ENCODE results near the gene MTM1. TPM values are rescaled to one million over a fixed set of nuclear protein-coding genes. Genes with fewer than 3 reads are reported as not detected.

MTM1 gene
- total RNA-seq, 1 donor from 2014 or later: 8.8 TPM

GRCh38 chrX:150582338-150582948 lies 14.0 kb downstream of the MTM1 start:
- DNase-seq (ENCODE audit: missing footprints) (no peak), ATAC-seq (no peak)
- intact Hi-C loops (cut with DNase I): no loop called here

DNA sequence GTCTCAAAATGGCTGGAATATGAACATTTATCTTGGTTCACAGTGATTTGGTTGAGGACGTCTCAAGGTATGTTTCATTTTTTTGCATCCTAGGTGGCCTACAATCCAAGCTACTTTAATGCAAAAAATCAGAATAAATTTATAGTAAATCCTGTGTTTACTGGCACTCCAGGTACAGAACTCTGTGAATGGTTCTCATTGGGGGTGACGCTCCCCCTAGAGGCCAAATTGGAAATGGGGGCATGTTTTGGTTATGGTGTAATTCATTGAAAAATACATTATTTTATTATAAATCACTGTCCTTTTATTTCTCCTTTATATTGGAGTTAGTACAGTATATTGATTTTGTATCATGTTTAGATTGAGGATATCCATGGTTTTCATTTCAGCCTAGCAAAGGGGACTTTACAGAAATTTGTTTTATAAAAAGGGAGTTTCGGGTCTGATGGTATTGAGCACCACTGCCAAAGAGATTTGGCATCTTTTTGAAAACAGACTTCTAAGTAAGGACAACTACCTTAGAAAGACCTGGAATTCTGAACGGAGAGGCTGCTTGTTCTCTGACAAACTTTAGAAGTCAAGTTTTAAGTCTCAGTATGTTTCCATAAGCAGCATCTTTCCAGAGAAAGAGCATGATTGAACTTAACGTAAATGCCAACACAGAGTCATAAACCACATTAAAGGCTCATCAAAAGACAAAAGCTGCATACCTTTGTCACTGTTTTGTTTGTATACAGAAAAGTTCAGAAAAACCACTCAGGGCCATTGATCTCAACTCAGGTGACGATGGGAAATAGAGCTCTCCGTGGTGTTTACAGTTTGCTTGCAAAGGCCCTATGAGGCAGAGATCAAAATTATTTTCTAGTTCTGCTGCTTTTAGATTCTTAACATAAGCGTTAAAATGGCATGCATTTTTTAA lies 19.4 kb downstream of the MTM1 start:
- intact Hi-C loops (cut with DNase I): loop anchor here (5.0 kb wide), 1 partner anchor 626 kb away; no protein-coding TSS in a partner anchor
- ATAC-seq (no peak), DNase-seq (ENCODE audit: missing footprints) (no peak)

DNA sequence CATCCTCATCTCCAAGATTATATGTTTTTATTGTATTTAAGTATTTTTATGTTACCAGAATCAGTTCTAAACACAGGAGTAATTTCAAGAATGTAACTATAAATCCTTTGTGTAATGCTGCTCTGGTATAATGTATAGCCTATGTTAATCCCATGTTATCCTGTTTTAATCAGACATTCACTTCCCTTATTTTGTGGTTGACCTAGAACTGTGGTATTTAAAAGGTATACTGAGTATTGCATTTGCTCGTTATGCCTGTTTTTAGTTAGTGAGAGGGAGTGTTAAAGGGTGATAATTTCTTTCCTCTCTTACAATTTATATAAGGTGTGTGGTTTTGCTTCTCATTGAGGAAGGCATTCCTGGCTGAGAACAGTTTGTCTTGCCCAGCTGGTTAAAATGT lies 26.2 kb downstream of the MTM1 start:
- intact Hi-C loops (cut with DNase I): no loop called here
- ATAC-seq: no peak

GRCh38 chrX:150599226-150599625 lies 30.8 kb downstream of the MTM1 start:
- ATAC-seq (no peak), DNase-seq (ENCODE audit: missing footprints) (no peak)
- intact Hi-C loops (cut with DNase I): no loop called here

More for the DNA sequence above, 26.2 kb downstream of the MTM1 start:
- no peak for DNase-seq (ENCODE audit: missing footprints)

DNA sequence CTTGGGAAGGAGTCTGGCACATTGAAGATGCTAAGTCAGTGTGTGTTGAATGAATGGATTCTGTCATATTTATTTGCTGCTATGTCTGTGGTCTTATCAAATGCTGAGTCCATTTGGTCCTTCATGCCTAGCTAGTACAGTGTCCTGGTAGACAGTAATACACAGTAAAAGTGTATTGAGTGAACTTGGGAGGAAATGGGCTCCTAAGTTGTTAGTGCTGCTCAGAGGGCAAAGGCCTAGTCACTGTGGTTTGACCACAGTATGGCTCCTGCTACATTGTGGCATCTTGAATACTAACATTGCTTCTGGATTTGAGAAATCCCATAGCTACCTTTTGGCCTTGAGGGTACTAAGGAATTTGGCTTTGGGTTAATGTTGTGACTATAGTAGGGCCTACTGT lies 33.9 kb downstream of the MTM1 start:
- no peak for ATAC-seq
- intact Hi-C loops (cut with DNase I): no loop called here
- DNase-seq (ENCODE audit: missing footprints): no peak

GRCh38 chrX:150602743-150603142 lies 34.3 kb downstream of the MTM1 start:
- DNase-seq (ENCODE audit: missing footprints) (no peak), ATAC-seq (no peak)
- intact Hi-C loops (cut with DNase I): no loop called here

DNA sequence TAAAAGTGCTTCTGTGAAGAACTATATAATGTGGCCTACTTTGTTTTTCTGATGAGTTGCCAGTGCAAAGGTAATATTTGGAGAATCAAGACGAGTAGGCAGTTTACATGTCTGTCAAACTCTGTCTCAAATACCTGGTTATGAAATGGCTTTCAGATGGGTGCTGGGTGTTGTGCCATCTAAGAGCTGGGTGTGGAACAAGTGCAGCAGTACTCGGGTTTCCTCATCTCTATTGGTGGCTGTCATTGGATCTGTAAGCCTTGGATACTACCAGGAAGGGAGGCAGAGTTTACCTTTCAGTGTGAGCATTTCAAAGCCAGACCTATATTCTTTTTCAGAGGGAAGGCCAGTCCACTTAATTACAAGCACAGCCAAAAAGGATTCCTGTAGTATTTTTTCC lies 37.2 kb downstream of the MTM1 start:
- ATAC-seq: no peak
- intact Hi-C loops (cut with DNase I): no loop called here
- no peak for DNase-seq (ENCODE audit: missing footprints)

DNA sequence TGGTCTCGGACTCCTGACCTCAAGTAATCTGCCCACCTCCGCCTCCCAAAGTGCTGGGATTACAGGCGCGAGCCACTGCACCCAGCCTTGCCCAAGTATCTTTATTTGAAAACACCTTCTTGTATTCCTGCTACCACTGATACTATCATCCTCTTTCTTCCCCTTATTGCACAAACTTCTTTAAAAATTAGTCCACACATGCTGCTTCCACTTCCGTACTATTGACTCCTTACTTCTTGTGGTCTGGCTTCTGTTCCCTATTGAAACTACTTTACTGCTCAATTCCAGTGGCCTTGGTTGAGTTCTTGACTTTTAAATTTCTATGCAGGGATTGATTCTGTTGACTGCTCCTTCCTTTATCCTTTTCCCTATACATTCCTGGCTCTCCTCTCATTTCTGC lies 38.8 kb downstream of the MTM1 start:
- ATAC-seq (no peak), DNase-seq (ENCODE audit: missing footprints) (no peak)
- intact Hi-C loops (cut with DNase I): no loop called here

- ATAC-seq (no peak), DNase-seq (ENCODE audit: missing footprints) (no peak)
- intact Hi-C loops (cut with DNase I): no loop called here
Measured at GRCh38 chrX:150610043-150610442, 41.6 kb downstream of the MTM1 start.

GRCh38 chrX:150610446-150610845 lies 42.0 kb downstream of the MTM1 start:
- intact Hi-C loops (cut with DNase I): no loop called here
- ATAC-seq: no peak
- DNase-seq (ENCODE audit: missing footprints): no peak

- DNase-seq (ENCODE audit: missing footprints) (no peak), ATAC-seq (no peak)
- intact Hi-C loops (cut with DNase I): no loop called here
Measured at GRCh38 chrX:150615356-150615755, 46.9 kb downstream of the MTM1 start.

DNA sequence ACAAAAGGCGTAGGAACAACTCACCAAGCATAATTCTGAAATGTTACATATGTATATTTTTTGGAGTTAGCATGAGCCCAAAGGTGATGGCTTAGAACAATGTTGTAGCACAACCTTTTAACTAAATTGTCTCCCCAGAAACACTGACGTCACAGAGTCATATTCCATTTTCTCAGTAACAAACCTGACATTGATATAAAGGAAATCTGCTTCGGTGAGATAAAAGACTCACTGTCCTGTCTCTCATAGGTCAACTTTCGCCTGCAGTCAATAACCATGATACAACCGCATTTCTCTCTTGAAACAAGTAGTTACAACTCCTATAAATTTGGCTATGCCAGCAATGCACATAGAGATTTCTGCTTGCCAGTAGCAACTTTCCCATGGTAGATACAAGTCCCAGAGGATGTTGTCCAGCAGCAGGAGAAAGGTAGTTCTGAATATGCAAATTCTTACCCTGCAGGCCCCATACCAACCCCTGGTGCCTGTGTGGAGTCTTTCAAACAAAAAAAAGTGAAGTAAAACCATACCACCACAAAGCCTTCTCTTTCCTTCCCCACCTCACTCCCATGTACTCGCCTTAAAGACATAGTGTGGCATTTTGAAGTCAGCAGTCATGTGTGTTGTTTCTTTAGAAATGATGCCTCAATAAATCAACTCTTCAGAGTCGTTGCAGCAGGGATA lies 47.9 kb downstream of the MTM1 start:
- intact Hi-C loops (cut with DNase I): no loop called here
- DNase-seq (ENCODE audit: missing footprints) (no peak), ATAC-seq (no peak)

- intact Hi-C loops (cut with DNase I): no loop called here
Measured at GRCh38 chrX:150616863-150617198, 48.4 kb downstream of the MTM1 start.

GRCh38 chrX:150621652-150622051 lies 53.2 kb downstream of the MTM1 start:
- DNase-seq (ENCODE audit: missing footprints) (no peak), ATAC-seq (no peak)
- intact Hi-C loops (cut with DNase I): no loop called here

More at GRCh38 chrX:150616863-150617198, 48.4 kb downstream of the MTM1 start:
- DNase-seq (ENCODE audit: missing footprints) (no peak), ATAC-seq (no peak)

DNA sequence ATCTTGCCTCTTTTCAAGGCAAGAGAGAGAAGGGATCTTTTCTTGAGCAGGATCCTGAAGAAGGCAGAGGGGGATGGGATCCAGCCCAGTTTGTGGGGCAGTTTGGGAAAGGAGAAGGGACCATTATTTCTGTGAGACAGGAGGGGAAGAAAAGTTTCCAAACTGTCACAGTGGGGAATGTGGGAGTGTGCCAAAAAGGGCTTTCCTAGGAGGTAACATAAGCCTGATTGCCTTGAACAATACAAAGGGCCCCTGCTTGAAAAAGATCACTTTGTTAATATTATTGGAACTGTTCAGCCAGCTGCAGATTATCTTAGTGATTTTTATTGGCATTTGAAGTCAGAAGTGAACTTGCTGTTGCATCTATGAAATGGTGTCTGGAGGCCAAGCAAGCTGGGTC lies 55.2 kb downstream of the MTM1 start:
- ATAC-seq: no peak
- intact Hi-C loops (cut with DNase I): no loop called here
- DNase-seq (ENCODE audit: missing footprints): no peak

DNA sequence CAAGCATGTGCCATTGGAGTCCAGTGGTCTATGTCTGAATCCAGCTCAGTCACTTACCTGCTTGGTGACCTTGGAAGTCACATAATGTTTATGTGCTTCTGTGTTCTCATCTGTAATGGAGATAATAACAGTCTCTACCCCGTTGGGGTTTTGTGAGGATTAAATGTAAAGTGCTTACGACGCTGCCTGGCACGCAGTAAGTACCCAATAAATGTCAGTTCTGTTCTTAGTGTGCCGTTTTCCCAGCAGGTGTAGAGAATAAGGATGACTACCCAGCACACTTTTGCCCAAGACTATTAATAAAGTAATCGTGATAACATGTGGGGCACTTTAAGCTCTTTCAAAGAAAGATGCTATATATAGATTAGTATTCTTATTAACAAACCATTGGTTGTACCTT lies 56.7 kb downstream of the MTM1 start:
- no peak for DNase-seq (ENCODE audit: missing footprints)
- intact Hi-C loops (cut with DNase I): no loop called here
- ATAC-seq: no peak

DNA sequence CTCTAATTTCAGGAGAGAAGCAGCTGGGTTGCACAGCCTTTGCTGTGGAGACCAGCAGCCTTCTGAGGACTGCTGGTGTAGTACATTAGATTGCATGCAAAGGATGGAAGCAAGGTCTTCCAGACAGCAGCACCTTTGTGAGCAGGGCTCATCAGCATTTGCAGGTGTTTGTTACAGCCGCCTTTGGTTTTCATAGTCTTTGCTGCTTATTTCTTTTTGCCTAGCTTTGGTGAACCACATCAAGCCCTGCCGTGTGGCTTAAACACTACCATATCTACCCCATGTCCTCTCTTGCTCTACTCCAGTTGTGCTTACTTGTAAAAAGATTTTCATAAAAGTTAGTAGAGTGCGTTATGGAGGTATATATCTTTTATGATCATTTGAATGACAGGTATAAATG lies 57.5 kb downstream of the MTM1 start:
- intact Hi-C loops (cut with DNase I): no loop called here
- no peak for DNase-seq (ENCODE audit: missing footprints)
- ATAC-seq: no peak

DNA sequence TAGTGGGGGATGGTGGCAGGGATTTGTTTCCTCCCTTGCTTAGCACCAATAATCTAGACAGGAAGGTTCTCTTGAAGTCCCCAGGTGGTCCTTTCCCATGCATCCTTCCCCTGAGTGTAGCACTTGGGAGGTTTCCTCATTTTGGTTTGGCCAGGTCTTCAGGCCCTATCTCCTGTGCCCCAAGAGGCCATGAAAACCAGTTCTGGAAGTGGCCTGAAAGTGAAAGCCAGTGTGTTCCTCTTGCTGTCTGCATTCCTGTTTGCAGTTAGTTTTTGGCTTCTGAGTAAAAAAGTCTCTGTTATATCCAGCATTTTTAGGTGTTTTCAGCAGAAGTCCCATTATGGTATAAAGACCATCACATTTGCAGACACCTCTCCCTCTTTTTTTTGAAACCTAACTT lies 59.5 kb downstream of the MTM1 start:
- no peak for DNase-seq (ENCODE audit: missing footprints)
- intact Hi-C loops (cut with DNase I): no loop called here
- no peak for ATAC-seq

DNA sequence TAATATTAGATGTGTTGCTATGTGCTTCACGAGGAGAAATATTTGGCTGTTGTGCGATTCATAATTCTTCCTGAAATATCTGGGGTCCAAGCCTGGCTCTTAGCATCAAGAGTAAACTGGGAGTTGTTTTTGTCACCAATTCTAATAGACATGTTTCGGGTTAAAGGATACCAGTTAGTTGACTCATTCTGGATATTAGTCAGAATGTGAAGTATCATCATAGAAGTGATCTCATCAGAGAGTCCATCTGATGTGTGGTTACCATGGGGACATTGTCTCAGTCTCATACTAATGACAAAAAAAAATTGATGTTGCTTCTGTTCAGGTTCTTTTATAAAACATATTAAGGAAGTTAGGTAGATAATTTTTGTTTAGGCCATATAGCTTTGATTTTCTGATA lies 67.5 kb downstream of the MTM1 start:
- DNase-seq (ENCODE audit: missing footprints): no peak
- intact Hi-C loops (cut with DNase I): no loop called here
- ATAC-seq: no peak

DNA sequence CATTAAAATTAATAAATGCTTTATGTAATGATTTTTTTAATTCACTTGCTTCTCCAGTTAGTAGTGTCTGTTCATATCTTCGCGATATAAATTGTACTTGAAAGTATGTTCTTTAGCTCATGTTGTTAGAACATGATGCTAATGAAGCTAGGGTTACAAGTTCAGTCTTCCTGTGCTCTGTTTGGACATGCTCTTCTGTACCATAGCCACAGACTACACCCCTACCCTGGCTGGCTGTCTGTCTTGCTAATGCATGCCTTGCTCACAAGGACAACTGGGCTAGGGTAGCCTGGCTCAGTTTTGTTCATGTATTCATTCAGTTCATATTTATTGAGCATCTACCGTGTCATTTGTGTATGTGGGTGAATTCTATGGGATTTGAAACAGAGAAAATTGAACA lies 74.0 kb downstream of the MTM1 start:
- ATAC-seq (no peak), DNase-seq (ENCODE audit: missing footprints) (no peak)
- intact Hi-C loops (cut with DNase I): no loop called here
